Activated CD4-positive, alpha-beta T cell treated with anti-CD3 and anti-CD28 coated beads for 4 hours (primary cell): ENCODE data around the gene C12orf50.
"Not testable (repeated sequence)": the region's sequence is repeated elsewhere in the genome, so short reads cannot be mapped to it uniquely, and the experiment has no call there.

ENCODE experiments used
- DNase-seq, 2 donors: peaks; one replicate each; pipeline ENCODE4 v3.0.0-alpha.2; 2020

Gene C12orf50

DNA sequence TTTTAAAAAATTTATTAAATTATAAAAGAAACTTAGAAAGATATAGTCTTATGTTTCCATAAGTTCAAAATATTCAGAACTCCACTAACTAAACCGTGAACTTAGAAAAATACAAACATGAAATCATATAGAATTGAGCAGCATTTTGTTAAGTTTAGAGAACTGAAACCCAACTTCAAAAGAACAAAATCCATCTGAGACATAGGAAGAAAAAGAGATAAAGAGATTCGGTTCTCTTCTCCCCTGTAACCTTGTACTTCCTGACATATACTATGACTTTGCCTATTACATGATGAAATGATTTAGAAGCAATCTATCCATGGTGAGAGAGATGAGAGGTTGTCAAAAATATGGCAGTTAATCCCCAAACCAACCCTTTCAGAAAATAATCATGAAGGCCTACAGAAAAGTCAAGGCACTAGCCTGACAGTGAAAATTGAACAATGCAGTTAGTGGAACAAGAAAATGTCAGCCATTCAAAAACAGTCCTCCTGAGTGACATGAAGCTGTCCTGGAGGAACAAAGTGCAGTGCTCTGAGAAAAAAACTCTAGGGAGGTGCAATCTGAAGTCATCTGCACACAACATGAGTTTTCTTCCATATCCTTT is 44.0 kb downstream of the C12orf50 start:
- DNase-seq, result no peak

DNA sequence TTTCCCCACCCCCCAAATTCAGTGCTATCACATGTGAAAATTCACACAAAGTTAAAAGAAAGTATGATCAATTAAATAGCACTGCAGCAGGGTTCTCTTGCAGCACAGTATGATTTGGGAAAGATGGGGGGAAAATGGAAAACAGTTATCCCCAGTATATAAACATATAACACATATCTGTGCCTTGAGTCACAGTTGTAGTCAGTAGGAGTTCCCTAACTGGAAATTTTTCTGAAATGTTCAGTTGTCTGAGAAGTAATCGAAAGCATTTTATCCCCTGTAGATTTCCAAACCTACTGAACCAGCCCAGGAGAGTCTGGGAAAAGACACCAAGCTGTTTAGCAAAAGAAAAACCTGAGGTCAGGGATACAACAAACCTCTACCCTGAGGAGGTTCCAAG is 47.0 kb downstream of the C12orf50 start:
- DNase-seq, result no peak

DNA sequence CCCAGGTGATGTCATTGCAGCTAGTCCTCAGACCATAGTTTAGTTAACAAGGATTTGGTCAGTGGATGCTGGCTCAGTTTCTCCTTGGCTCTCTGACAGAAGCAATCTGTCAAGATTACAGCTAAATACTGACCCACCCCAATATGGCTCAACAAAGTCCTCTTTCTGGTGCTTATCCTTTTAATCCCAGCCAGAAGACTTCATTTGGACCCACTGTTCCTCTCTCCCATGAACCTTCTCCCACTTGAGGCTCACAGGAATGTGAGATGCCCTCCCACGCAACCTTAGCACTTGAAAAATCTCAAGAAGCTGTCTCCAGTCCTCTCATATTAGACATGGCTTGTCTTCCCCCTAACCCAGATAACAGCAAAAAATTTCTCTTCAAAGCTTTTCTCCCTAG is 47.7 kb downstream of the C12orf50 start:
- no peak for DNase-seq

DNA sequence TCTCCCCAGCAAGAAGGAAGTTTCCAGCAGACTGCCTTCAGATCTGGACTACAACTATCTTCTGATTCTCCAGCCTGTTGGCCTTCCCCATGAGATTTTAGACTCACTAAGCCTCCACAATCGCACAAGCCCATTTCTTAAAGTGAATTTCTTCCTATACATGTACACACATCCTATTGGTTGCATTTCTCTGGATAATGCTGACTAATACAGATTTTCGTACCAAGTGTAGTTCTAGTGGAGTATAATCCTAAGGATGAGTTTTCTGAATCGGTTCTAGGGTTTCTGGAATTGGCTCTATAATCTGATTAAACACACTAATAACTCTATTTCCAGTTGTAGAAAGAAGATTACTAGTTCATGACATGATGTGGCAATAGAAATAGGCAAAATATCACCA is 53.3 kb downstream of the C12orf50 start:
- no peak for DNase-seq

DNA sequence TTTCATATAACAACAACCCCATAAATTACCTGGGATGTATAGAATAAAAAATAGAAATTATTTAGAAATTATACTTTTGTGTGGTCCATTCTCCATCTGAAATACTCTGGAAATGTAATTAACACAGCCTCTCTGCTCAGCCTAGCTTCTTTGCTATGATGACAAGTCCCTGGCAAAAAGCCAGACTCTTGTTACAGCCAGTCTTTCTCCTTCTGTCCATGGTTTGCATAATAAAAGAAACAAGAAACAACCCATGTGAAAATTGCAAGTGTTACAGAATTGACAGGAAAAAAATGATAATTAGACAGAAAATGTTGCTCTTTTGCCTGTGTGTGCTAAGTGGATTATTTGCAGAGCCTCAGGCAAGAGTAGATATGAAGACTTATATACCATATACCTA is 61.3 kb downstream of the C12orf50 start:
- no peak for DNase-seq

DNA sequence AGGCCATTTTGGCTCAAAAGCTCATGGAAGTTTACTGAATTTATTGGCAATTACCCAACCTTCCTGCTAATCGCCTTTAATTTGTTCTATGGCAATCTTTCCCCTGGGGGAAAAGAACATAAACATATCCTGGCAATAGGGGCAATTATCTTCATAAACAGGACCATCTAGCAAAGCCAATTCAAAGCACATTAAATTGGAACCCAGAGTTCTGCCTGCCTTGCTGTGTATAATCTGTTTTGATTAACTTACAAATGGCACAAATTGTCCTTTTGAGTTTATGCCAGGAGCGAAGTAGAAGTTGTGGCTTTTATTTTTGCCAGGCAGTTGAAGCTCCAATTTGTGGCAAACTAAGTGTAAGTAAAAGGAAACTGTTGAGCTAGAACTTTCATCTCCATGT is 68.6 kb downstream of the C12orf50 start:
- no peak for DNase-seq

DNA sequence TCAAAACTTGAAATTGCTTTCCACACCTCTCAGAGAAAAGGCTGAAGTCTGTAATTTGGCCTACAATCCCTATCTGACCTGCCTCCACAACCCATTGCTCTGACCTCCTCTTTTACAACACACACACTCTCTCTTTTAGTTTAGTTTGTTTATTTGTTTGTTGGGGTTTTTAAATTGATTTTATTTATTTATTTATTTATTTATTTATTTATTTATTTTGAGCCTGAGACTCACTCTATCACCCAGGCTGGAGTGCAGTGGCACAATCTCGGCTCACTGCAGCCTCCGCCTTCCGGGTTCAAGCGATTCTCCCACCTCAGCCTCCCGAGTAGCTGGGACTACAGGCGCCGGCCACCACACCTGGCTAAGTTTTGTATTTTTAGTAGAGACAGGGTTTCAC is 75.2 kb downstream of the C12orf50 start:
- DNase-seq, result not testable (repeated sequence)

DNA sequence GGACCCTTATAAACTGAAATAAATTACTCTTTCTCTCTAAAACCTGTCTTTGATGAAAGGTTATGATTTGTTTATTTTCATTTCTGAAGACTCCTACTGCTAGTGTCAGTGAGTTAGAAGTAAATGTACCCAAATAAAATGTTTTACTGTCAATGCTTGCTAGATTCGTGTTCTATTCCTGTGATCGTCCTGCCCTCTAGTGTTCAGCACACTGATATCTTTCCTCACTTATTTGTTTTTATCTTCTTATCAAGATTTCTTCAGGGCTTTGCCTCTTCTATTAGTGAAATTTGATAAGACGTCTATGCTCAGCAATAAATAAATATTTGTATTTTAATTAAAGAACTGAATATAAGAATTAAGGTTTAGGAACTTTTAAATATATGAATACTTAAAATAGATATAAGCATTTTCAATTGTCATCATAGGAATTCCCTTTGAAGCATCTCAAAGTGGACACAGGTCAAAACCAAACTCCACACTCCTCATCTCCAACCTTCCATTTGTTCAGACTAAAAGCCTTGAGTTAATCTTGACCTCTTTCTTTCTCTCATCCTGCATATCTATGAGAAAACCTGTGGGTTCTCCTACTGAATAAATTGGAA is 75.8 kb downstream of the C12orf50 start:
- no peak for DNase-seq

DNA sequence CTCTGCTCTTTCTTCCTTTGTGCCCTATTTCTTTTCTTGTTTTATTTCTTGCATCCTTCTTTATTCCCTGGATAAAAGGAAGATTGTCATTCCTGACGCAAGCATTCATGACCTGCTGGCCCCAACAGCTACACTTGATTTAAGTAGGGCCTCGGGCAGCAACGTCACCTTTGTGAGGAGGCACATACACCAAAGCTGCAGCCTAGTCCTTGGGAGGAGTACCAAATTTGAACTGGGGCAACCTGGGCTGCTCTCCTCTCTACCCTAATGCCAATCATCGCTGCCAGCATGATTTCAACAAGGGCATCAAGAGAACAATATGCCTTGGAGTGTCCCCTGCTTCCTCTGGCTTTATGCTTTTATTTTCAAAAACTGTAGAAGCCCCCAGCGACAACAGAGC is 76.4 kb downstream of the C12orf50 start:
- no peak for DNase-seq

DNA sequence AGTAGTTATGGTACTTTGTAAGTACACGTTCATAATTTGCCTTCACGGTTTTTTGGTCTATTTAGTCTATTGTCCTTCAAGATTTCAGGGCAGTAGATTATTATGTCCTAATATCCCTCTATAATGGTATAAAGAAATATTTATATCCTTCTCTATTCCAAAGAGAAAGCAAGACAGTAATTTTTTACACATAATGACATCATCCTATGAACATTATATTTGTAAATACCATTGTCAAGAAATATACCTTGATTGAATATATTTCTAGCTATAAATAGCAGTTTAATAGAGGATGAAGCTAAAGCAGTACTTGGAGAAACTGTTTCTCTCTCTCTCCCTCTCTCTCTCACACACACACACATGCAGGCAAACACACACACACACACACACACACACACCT is 77.0 kb downstream of the C12orf50 start:
- no peak for DNase-seq

DNA sequence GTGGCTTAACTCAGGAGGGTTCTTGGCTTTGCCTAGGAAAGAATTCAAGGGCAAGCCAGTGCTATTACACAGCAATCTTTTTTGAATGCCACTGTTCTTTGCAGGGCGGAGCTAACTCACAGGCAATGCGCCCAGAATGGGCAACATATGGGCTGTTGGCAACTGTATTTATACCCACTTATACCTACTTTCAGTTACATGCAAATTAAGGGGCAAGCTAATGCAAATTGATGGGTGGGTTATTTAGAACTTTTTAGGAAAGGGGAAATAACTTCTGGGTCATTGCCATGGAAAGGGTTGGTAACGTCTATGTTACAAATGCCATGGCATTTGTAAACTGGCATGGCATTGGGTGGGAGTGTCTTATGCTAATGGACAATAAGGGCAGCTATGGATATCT is 85.4 kb downstream of the C12orf50 start:
- no peak for DNase-seq

DNA sequence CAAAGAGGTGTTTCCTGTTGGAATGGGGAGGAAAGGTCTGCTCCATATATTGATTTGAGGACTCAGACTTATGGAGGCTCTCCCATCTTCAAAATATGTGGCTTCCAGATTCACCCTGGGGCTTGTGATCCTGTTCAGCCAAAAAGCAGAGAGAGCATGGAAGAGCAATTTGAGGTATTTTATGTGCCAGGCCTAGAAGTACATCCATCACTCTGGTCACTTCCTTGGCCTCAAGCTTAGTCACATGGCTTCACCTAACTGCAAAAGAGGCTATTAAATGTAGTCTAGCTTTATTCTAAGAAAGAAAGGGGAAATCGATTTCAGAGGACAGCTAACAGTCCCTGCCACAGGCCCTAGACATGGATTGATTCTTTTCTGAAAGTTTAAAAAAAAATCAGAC is 86.2 kb downstream of the C12orf50 start:
- DNase-seq, result no peak

DNA sequence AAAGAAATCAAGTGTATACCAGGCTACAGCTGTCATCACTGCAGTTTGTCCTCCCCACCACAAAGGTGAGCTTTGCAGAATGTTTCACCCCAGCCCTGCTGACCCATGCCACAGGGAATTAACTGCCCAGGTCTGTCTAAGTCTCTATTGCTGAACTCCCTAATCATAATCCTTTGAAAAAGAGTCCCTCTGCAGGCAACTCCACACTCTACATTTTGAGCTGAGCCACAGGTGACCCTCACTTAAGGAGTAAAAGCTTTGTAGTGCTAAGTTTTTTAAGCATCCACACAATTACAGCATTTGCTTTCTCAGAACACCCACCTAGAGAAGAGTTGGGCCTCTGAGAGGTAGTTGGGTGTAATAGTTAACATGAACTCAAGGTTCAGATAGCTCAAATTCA is 90.0 kb downstream of the C12orf50 start:
- no peak for DNase-seq

DNA sequence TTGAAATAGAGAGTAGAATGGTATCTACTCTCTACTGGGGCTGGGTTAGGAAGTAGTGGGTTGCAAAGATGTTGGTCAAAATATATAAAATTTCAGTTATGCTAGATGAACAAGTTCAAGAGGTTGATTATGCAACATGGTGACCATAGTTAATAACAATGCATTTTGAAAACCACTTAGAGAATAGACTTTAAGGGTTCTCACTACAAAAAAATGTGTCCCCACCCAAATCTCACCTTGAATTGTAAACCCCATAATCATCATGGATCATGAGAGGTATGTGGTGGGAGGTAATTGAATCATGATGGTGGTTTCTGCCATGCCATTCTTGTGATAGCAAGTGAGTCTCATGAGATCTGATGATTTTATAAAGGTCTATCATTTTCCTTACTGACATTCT is 94.0 kb downstream of the C12orf50 start:
- no peak for DNase-seq

DNA sequence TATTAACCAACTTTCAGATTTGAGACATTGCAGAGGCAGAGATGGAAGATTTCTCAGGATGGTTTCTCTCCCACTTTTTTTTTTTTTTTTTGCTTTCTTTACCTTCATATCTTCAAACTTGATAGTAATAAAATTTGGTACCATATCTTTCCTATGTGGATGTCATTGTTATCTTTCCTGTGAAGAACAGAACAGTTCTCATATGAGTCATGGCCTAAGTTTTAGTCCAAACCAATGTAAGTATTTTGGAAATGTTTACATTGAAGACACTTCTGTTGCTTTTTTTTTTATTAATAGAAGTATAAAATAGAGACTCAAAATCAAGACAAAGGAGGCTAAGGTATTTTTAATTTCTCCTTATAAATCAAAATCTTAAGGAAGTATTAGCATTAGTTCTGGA is 95.2 kb downstream of the C12orf50 start:
- DNase-seq, result no peak

DNA sequence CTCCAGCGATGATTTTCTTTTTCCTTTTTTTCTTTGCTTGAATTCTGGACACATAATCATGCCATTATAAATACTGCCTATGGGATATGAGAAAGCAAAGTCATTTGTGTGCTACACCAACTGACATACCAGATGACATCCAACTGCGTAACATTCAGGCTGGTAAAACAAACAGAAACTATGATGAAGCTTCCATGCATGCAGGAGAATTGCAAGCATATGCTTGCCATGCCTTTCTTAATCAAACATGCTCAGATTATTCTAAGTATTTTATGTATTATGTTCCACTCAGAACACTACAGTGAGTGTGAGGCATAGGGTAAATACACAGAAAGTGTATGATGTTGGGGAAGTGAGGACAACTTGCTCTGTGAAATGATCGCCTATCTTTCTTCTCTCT is 97.4 kb downstream of the C12orf50 start:
- no peak for DNase-seq

DNA sequence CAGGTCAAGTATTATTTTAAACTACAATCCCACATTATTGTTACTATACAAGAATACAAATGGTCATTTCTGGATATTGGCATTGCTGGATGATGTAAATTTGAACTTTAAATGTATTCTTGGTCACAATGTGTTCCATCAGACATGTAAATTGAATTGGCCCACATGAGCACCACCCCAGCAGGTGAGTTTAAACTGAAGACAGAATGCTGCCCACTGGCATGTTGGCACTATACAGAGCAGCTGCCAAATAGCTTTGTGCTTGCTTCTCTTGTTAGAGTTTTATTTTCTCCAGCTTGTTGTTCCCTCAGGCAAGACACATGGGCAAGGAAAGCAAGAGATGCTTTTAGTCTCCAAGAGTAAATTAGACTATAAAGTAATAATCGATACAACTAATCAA is 98.6 kb downstream of the C12orf50 start:
- no peak for DNase-seq
